H9 (cell line): ENCODE results near the gene SRGAP3. TPM values are rescaled to one million over a fixed set of nuclear protein-coding genes. Genes with fewer than 3 reads are reported as not detected.

Source experiments
- DNase-seq: peaks from one replicate; pipeline ENCODE4 v3.0.0-alpha.2; 2017
- H2AFZ ChIP-seq: one replicate; pipeline ENCODE4 v1.6.1; 2013; ENCODE audit warnings: mild to moderate bottlenecking, low read length, control low read depth, moderate library complexity
- H2AK5ac ChIP-seq: 2 replicates; pipeline ENCODE4 v1.6.1; 2013; ENCODE audit warnings: low read length, control low read depth, mixed read lengths; ENCODE audit not compliant: insufficient read length
- H2BK120ac ChIP-seq: one replicate; pipeline ENCODE4 v1.6.1; 2013; ENCODE audit warnings: low read depth, mild to moderate bottlenecking, low read length, control low read depth, inconsistent platforms; ENCODE audit not compliant: poor library complexity, severe bottlenecking
- H2BK12ac ChIP-seq: 2 replicates; pipeline ENCODE4 v1.6.1; 2013; ENCODE audit warnings: low read length, control low read depth, mixed read lengths, low read depth; ENCODE audit not compliant: insufficient read length
- H2BK15ac ChIP-seq: 2 replicates; pipeline ENCODE4 v1.6.1; 2013; ENCODE audit warnings: low read depth, low read length, control low read depth
- H2BK20ac ChIP-seq: one replicate; pipeline ENCODE4 v1.6.1; 2013; ENCODE audit warnings: low read depth, mild to moderate bottlenecking, low read length, control low read depth, inconsistent platforms; ENCODE audit not compliant: poor library complexity, severe bottlenecking
- H2BK5ac ChIP-seq: 2 replicates; pipeline ENCODE4 v1.6.1; 2013; ENCODE audit warnings: low read length, control low read depth, mixed read lengths; ENCODE audit not compliant: insufficient read length
- H3K14ac ChIP-seq: 2 replicates; pipeline ENCODE4 v1.6.1; 2013; ENCODE audit warnings: low read length, control low read depth; ENCODE audit not compliant: insufficient read depth
- H3K18ac ChIP-seq: 2 replicates; pipeline ENCODE4 v1.6.1; 2013; ENCODE audit warnings: low read depth, mild to moderate bottlenecking, mixed read lengths, low read length, control low read depth; ENCODE audit not compliant: insufficient read length
- H3K23ac ChIP-seq: 2 replicates; pipeline ENCODE4 v1.6.1; 2013; ENCODE audit warnings: low read length, control low read depth, mixed read lengths, low read depth; ENCODE audit not compliant: insufficient read length
- H3K23me2 ChIP-seq: 2 replicates; pipeline ENCODE4 v1.6.1; 2013; ENCODE audit warnings: low read depth, mild to moderate bottlenecking, mixed read lengths, low read length, control low read depth; ENCODE audit not compliant: insufficient read length, poor library complexity, severe bottlenecking
- H3K27ac ChIP-seq: 2 replicates; pipeline ENCODE4 v1.5.1; 2013; ENCODE audit warnings: low read length, control low read depth, mixed read lengths, low read depth; ENCODE audit not compliant: insufficient read length
- H3K27me3 ChIP-seq: 2 replicates; pipeline ENCODE4 v1.6.1; 2013; ENCODE audit warnings: low read length, control low read depth, inconsistent platforms; ENCODE audit not compliant: insufficient read depth
- H3K4ac ChIP-seq: 2 replicates; pipeline ENCODE4 v1.6.1; 2013; ENCODE audit warnings: low read depth, mild to moderate bottlenecking, control low read depth, inconsistent platforms, low read length, moderate library complexity
- H3K4me1 ChIP-seq: 2 replicates; pipeline ENCODE4 v1.6.1; 2013; ENCODE audit warnings: low read length, control low read depth, inconsistent platforms; ENCODE audit not compliant: insufficient read depth
- H3K4me2 ChIP-seq: 2 replicates; pipeline ENCODE4 v1.6.1; 2013; ENCODE audit warnings: low read length, control low read depth, mixed read lengths; ENCODE audit not compliant: insufficient read length, insufficient read depth
- H3K56ac ChIP-seq: 2 replicates; pipeline ENCODE4 v1.6.1; 2013; ENCODE audit warnings: low read depth, mild to moderate bottlenecking, mixed read lengths, low read length, control low read depth; ENCODE audit not compliant: insufficient read length
- H3K79me1 ChIP-seq: 2 replicates; pipeline ENCODE4 v1.6.1; 2013; ENCODE audit warnings: low read depth, mild to moderate bottlenecking, moderate library complexity, low read length, control low read depth, inconsistent platforms; ENCODE audit not compliant: insufficient read depth, poor library complexity, severe bottlenecking
- H3K79me2 ChIP-seq: 2 replicates; pipeline ENCODE4 v1.6.1; 2013; ENCODE audit warnings: low read length, control low read depth, inconsistent platforms; ENCODE audit not compliant: insufficient read depth
- H3K9ac ChIP-seq: 2 replicates; pipeline ENCODE4 v1.6.1; 2013; ENCODE audit warnings: low read length, control low read depth, mixed read lengths; ENCODE audit not compliant: insufficient read length; ENCODE audit errors: extremely low read depth
- H3K9me3 ChIP-seq: one replicate; pipeline ENCODE4 v1.6.1; 2013; ENCODE audit warnings: low read depth, low read length, inconsistent platforms; ENCODE audit not compliant: control insufficient read depth
- H3T11ph ChIP-seq: one replicate; pipeline ENCODE4 v1.6.1; 2013; ENCODE audit warnings: mild to moderate bottlenecking, low read length, control low read depth, inconsistent platforms
- H4K20me1 ChIP-seq: one replicate; pipeline ENCODE4 v1.6.1; 2013; ENCODE audit not compliant: control insufficient read depth, insufficient read length, insufficient read depth
- H4K5ac ChIP-seq: 2 replicates; pipeline ENCODE4 v1.6.1; 2013; ENCODE audit warnings: low read depth, mild to moderate bottlenecking, mixed read lengths, low read length, control low read depth; ENCODE audit not compliant: insufficient read length
- H4K8ac ChIP-seq: replicated peaks from 2 replicates; pipeline ENCODE4 v1.6.1; 2013; ENCODE audit warnings: low read length, control low read depth, mixed read lengths, low read depth; ENCODE audit not compliant: insufficient read length
- H4K91ac ChIP-seq: 2 replicates; pipeline ENCODE4 v1.6.1; 2013; ENCODE audit warnings: low read depth, mild to moderate bottlenecking, moderate library complexity, mixed read lengths, low read length, control low read depth; ENCODE audit not compliant: insufficient read length
- H3K27ac Mint-ChIP-seq, 3 experiments: 2 replicates in 2 of 3; 3 replicates in 1 of 3; pipeline ENCODE4 v1.8.0; 2020 to 2021; ENCODE audit warnings: mixed read lengths in 3 of 3, mild to moderate bottlenecking in 1 of 3, moderate library complexity in 1 of 3
- H3K27me3 Mint-ChIP-seq: 2 replicates; pipeline ENCODE4 v1.8.0; 2021; ENCODE audit warnings: low read depth, mild to moderate bottlenecking, moderate library complexity, mixed read lengths
- H3K36me3 Mint-ChIP-seq, 3 experiments: 2 replicates in 2 of 3; 3 replicates in 1 of 3; pipeline ENCODE4 v1.8.0; 2020 to 2021; ENCODE audit warnings: low read depth in 3 of 3, mixed read lengths in 3 of 3; ENCODE audit not compliant: insufficient read depth in 1 of 3
- H3K4me1 Mint-ChIP-seq, 2 experiments: 2 replicates each; pipeline ENCODE4 v1.8.0; 2020; ENCODE audit warnings: mixed read lengths in 2 of 2
- H3K4me3 Mint-ChIP-seq, 2 experiments: 2 replicates in 1 of 2; 3 replicates in 1 of 2; pipeline ENCODE4 v1.8.0; 2020 to 2021; ENCODE audit warnings: mild to moderate bottlenecking in 2 of 2, mixed read lengths in 2 of 2, moderate library complexity in 1 of 2
- H3K9me3 Mint-ChIP-seq, 2 experiments: 2 replicates in 1 of 2; 3 replicates in 1 of 2; pipeline ENCODE4 v1.8.0; 2020; ENCODE audit warnings: mild to moderate bottlenecking in 2 of 2, mixed read lengths in 2 of 2, moderate library complexity in 1 of 2
- CTCF ChIP-seq: fragments of 200-600 bp; sonication (generic); conservative IDR thresholded peaks from 3 replicates; pipeline ENCODE4 v1.8.0; 2021; ENCODE audit warnings: antibody characterized with exemption, mild to moderate bottlenecking
- WGBS: extraction: QIAGEN DNeasy Blood & Tissue Kit; methylation state at CpG from one replicate; pipeline ENCODE4 v1.1.7; 2013; ENCODE audit warnings: missing lambda C conversion rate, low lambda C conversion rate, mixed read lengths; ENCODE audit not compliant: insufficient read length; ENCODE audit errors: extremely low coverage; 5-methylcytosine and 5-hydroxymethylcytosine counted together
- total RNA-seq: library from RNA; stranded (reverse); gene quantifications from 2 replicates; pipeline ENCODE4 v1.2.1, GENCODE V29; 2021

Gene SRGAP3
- total RNA-seq, 1 experiment from 2014 or later, result 3.4 TPM

- peaks cover 0 to 4% (median 2%) of the 10 kb centered on the region in 3 experiments; a peak in 2 of 7 replicates for H3K36me3 Mint-ChIP-seq
These were observed 130.1 kb downstream of the SRGAP3 start for GRCh38 chr3:9119331-9119730.

More at GRCh38 chr3:9119331-9119730, 130.1 kb downstream of the SRGAP3 start:
- H3K9ac ChIP-seq, result no peak overlapping the region
- TF ChIP-seq CTCF, result no peak
- H3K79me2 ChIP-seq, result no peaks in the 10 kb centered on the region
- H2BK15ac ChIP-seq, result no peak overlapping the region
- H3K4me2 ChIP-seq, result no peak overlapping the region
- Mint-ChIP-seq H3K9me3 (no peaks in the 10 kb centered on the region), H3K27me3 (no peaks in the 10 kb centered on the region; the same call in none of the 2 replicates), H3K4me3 (no peak overlapping the region), H3K27ac (peak overlapping the region in 1 of 3 experiments; percentile 27; a peak in 2 of 7 replicates), H3K4me1 (peaks cover 8% of the 10 kb centered on the region in 2 experiments)
- no peak for DNase-seq
- H2BK5ac ChIP-seq, result no peak overlapping the region
- no peak overlapping the region for H3K27ac ChIP-seq
- no peaks in the 10 kb centered on the region for H3K9me3 ChIP-seq
- no peak overlapping the region for H2BK20ac ChIP-seq
- no peak overlapping the region for H4K5ac ChIP-seq
- WGBS, result no CpG with 5 or more reads among the region's 4 CpGs
- H3K4ac ChIP-seq, result no peak overlapping the region
- H3K23ac ChIP-seq, result no peak overlapping the region
- H3K27me3 ChIP-seq, result no peaks in the 10 kb centered on the region
- no peak overlapping the region for H4K91ac ChIP-seq
- H2BK120ac ChIP-seq, result no peak overlapping the region
- H3T11ph ChIP-seq, result no peak overlapping the region
- H4K8ac ChIP-seq, result no peak overlapping the region
- H3K56ac ChIP-seq, result no peak overlapping the region
- no peak overlapping the region for H2AK5ac ChIP-seq
- H3K4me1 ChIP-seq, result no peaks in the 10 kb centered on the region
- no peaks in the 10 kb centered on the region for H3K79me1 ChIP-seq
- no peak overlapping the region for H2BK12ac ChIP-seq
- H3K23me2 ChIP-seq, result no peaks in the 10 kb centered on the region
- H2AFZ ChIP-seq, result no peak overlapping the region
- H3K18ac ChIP-seq, result no peak overlapping the region
- H3K14ac ChIP-seq, result no peak overlapping the region
- no peaks in the 10 kb centered on the region for H4K20me1 ChIP-seq
